ENCODE data around the gene AHCYL2. TPM values are rescaled to one million over a fixed set of nuclear protein-coding genes. Genes with fewer than 3 reads are reported as not detected.
"Not testable (repeated sequence)": the region's sequence is repeated elsewhere in the genome, so short reads cannot be mapped to it uniquely, and the experiment has no call there.

Gene AHCYL2
- total RNA-seq, 1 experiment from 2014 or later = 20.2 TPM

DNA sequence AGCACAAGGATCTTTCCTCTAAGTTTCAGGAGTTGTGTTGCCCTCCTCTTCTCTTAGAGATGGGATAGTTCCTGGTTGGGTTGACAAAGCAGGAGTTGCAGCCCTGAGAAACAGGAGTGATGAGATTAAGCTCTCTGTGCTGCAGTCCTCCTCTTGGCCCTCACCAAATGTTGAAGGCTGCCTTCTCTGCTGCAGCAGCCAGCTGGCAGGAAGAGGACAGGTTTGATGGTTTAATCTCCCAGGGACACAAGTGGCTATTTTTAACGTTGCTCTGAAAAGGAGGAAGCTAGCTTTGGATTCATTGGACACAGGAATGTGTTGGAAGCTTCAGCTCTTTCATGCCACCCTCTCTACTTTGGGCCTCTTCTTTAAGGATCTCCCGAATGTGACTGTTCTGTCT lies 218.8 kb downstream of the AHCYL2 start:
- POLR2A ChIA-PET = interaction anchor here (0.6 kb wide), 1 partner anchor 48 kb away, joined by 4 read pairs; no protein-coding TSS in a partner anchor
- no peak overlapping the region for H3K27ac ChIP-seq (ENCODE audit: low read length)
- BruUV-seq (replicated peaks) = no TSS peak
- DNase-seq (ENCODE audit: low read depth, low spot score) (no peak), ATAC-seq (no peak)
- no peaks in the 10 kb centered on the region for H3K36me3 ChIP-seq (ENCODE audit: control insufficient read depth, insufficient read depth, low read length)
- H3K4me1 ChIP-seq (ENCODE audit: control insufficient read depth, insufficient read depth, low read length) = no peaks in the 10 kb centered on the region; the same call in 1 of the 2 replicates
- TF ChIP-seq, protein P1, sequence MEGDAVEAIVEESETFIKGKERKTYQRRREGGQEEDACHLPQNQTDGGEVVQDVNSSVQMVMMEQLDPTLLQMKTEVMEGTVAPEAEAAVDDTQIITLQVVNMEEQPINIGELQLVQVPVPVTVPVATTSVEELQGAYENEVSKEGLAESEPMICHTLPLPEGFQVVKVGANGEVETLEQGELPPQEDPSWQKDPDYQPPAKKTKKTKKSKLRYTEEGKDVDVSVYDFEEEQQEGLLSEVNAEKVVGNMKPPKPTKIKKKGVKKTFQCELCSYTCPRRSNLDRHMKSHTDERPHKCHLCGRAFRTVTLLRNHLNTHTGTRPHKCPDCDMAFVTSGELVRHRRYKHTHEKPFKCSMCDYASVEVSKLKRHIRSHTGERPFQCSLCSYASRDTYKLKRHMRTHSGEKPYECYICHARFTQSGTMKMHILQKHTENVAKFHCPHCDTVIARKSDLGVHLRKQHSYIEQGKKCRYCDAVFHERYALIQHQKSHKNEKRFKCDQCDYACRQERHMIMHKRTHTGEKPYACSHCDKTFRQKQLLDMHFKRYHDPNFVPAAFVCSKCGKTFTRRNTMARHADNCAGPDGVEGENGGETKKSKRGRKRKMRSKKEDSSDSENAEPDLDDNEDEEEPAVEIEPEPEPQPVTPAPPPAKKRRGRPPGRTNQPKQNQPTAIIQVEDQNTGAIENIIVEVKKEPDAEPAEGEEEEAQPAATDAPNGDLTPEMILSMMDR (IDR thresholded peaks at IDR 0.05) = no peak
- TF ChIP-seq, protein P2, sequence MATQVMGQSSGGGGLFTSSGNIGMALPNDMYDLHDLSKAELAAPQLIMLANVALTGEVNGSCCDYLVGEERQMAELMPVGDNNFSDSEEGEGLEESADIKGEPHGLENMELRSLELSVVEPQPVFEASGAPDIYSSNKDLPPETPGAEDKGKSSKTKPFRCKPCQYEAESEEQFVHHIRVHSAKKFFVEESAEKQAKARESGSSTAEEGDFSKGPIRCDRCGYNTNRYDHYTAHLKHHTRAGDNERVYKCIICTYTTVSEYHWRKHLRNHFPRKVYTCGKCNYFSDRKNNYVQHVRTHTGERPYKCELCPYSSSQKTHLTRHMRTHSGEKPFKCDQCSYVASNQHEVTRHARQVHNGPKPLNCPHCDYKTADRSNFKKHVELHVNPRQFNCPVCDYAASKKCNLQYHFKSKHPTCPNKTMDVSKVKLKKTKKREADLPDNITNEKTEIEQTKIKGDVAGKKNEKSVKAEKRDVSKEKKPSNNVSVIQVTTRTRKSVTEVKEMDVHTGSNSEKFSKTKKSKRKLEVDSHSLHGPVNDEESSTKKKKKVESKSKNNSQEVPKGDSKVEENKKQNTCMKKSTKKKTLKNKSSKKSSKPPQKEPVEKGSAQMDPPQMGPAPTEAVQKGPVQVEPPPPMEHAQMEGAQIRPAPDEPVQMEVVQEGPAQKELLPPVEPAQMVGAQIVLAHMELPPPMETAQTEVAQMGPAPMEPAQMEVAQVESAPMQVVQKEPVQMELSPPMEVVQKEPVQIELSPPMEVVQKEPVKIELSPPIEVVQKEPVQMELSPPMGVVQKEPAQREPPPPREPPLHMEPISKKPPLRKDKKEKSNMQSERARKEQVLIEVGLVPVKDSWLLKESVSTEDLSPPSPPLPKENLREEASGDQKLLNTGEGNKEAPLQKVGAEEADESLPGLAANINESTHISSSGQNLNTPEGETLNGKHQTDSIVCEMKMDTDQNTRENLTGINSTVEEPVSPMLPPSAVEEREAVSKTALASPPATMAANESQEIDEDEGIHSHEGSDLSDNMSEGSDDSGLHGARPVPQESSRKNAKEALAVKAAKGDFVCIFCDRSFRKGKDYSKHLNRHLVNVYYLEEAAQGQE (IDR thresholded peaks at IDR 0.05; ENCODE audit: insufficient read depth in 1 of 2, low read depth in 2 of 2, low read length in 1 of 2) = no peak
- no peak overlapping the region for H3K4me3 ChIP-seq (ENCODE audit: low read depth in 2 of 2, low read length in 2 of 2)
- in situ Hi-C loops (cut with HindIII; ENCODE audit: low pct_unique_long_range_greater_than_20kb, low sequenced_read_pairs) = no loop called here
- CTCF ChIA-PET = no interaction called here
- peaks cover 2% of the 10 kb centered on the region; the same call in 1 of the 2 replicates for H3K9me3 ChIP-seq (ENCODE audit: control insufficient read depth, insufficient read depth, low read depth, low read length)
- intact Hi-C loops (cut with micrococcal nuclease; ENCODE audit: unreplicated experiment) = no loop called here
- no peaks in the 10 kb centered on the region for H3K27me3 ChIP-seq (ENCODE audit: control insufficient read depth, insufficient read depth, low read length)

DNA sequence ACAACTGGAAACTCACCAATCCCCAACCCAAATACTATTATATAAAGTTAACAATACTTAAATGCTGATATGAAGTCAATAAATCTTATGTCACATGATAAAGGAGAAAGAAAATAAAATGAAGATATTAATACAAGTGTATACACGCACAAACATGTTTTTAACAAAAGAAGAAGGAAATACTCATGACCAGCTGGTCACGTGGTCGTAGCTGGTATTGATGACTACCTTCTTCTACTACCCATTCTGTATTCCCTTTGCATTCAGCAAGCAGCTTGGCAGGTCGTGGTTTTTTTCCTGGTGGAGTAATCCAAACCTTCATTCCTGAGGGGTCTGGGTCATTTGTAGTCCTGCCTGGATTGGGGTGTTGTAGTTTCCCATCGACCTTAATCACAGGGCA lies 219.9 kb downstream of the AHCYL2 start:
- H3K36me3 ChIP-seq (ENCODE audit: control insufficient read depth, insufficient read depth, low read length) = not testable (repeated sequence)

DNA sequence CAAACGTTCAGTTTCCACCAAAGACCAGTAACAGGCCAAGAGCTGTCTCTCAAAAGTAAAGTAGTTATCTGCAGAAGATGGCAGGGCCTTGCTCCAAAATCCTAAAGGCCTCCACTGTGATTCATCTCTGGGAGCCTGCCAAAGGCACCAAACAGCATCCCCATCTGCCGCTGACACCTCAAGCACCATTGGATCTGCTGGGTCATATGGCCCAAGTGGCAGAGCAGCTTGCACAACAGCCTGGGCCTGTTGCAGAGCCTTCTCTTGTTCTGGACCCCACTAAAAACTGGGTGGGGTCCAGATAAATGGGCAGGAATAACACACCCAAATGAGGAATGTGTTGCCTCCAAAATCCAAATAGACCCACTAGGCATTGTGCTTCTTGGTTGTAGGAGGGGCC lies 222.1 kb downstream of the AHCYL2 start:
- H3K9me3 ChIP-seq (ENCODE audit: control insufficient read depth, insufficient read depth, low read depth, low read length); ATAC-seq; DNase-seq (ENCODE audit: low read depth, low spot score); POLR2A ChIA-PET; in situ Hi-C loops (cut with HindIII; ENCODE audit: low pct_unique_long_range_greater_than_20kb, low sequenced_read_pairs); BruUV-seq (replicated peaks); intact Hi-C loops (cut with micrococcal nuclease; ENCODE audit: unreplicated experiment); H3K4me3 ChIP-seq (ENCODE audit: low read depth in 2 of 2, low read length in 2 of 2); H3K36me3 ChIP-seq (ENCODE audit: control insufficient read depth, insufficient read depth, low read length); CTCF ChIA-PET; H3K27ac ChIP-seq (ENCODE audit: low read length); H3K27me3 ChIP-seq (ENCODE audit: control insufficient read depth, insufficient read depth, low read length); H3K4me1 ChIP-seq (ENCODE audit: control insufficient read depth, insufficient read depth, low read length): not testable (repeated sequence)

More for the DNA sequence above, 219.9 kb downstream of the AHCYL2 start:
- H3K4me1 ChIP-seq (ENCODE audit: control insufficient read depth, insufficient read depth, low read length); POLR2A ChIA-PET; ATAC-seq; H3K27me3 ChIP-seq (ENCODE audit: control insufficient read depth, insufficient read depth, low read length); H3K27ac ChIP-seq (ENCODE audit: low read length); intact Hi-C loops (cut with micrococcal nuclease; ENCODE audit: unreplicated experiment); CTCF ChIA-PET; H3K4me3 ChIP-seq (ENCODE audit: low read depth in 2 of 2, low read length in 2 of 2); BruUV-seq (replicated peaks); in situ Hi-C loops (cut with HindIII; ENCODE audit: low pct_unique_long_range_greater_than_20kb, low sequenced_read_pairs); H3K9me3 ChIP-seq (ENCODE audit: control insufficient read depth, insufficient read depth, low read depth, low read length); DNase-seq (ENCODE audit: low read depth, low spot score): not testable (repeated sequence)

DNA sequence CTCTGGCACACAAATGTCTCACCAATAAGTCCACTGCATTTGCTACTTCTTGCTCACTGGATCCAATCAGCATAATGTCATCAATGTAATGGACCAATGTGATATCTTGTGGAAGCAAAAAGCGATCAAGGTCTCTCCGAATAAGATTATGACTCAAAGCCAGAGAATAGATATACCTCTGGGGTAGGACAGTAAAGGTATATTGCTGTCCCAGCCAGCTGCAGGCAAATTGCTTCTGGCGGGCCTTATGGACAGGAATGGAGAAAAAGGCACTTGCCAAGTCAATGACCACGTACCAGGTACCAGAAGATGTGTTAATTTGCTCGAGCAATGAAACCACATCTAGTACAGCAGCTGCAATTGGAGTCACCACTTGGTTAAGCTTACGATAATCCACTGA lies 222.6 kb downstream of the AHCYL2 start:
- ATAC-seq; CTCF ChIA-PET; H3K4me1 ChIP-seq (ENCODE audit: control insufficient read depth, insufficient read depth, low read length); H3K9me3 ChIP-seq (ENCODE audit: control insufficient read depth, insufficient read depth, low read depth, low read length); intact Hi-C loops (cut with micrococcal nuclease; ENCODE audit: unreplicated experiment); H3K36me3 ChIP-seq (ENCODE audit: control insufficient read depth, insufficient read depth, low read length); H3K27me3 ChIP-seq (ENCODE audit: control insufficient read depth, insufficient read depth, low read length); POLR2A ChIA-PET; H3K27ac ChIP-seq (ENCODE audit: low read length); H3K4me3 ChIP-seq (ENCODE audit: low read depth in 2 of 2, low read length in 2 of 2); in situ Hi-C loops (cut with HindIII; ENCODE audit: low pct_unique_long_range_greater_than_20kb, low sequenced_read_pairs); BruUV-seq (replicated peaks); DNase-seq (ENCODE audit: low read depth, low spot score): not testable (repeated sequence)

DNA sequence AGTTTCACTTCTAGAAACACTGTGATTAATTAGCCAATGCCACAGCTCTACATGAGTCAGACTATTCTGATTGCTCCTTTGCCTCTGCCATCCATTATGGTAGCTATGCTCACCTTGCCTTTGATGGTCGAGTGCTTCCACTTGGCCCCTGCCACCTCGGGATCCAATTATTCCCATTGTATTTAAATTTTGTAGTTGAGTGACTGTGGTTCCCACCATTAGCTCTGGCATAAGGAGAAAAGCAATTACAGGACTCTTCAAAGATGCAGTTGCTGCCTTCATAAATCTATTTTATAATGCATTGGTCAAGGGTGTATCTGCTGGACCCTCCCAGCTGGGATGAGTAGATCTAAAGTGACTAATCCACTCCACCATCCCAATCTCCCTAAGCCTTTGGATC lies 223.8 kb downstream of the AHCYL2 start:
- H3K4me1 ChIP-seq (ENCODE audit: control insufficient read depth, insufficient read depth, low read length); DNase-seq (ENCODE audit: low read depth, low spot score); POLR2A ChIA-PET; ATAC-seq; H3K4me3 ChIP-seq (ENCODE audit: low read depth in 2 of 2, low read length in 2 of 2); H3K36me3 ChIP-seq (ENCODE audit: control insufficient read depth, insufficient read depth, low read length); H3K27ac ChIP-seq (ENCODE audit: low read length); H3K9me3 ChIP-seq (ENCODE audit: control insufficient read depth, insufficient read depth, low read depth, low read length); CTCF ChIA-PET; intact Hi-C loops (cut with micrococcal nuclease; ENCODE audit: unreplicated experiment); BruUV-seq (replicated peaks); H3K27me3 ChIP-seq (ENCODE audit: control insufficient read depth, insufficient read depth, low read length); in situ Hi-C loops (cut with HindIII; ENCODE audit: low pct_unique_long_range_greater_than_20kb, low sequenced_read_pairs): not testable (repeated sequence)
